Stimulated activated CD8-positive, alpha-beta memory T cell treated with anti-CD3 and anti-CD28 coated beads, Interleukin-2, amount 100 ng/mL, for 48 hours (primary cell): Measurements from ENCODE around the gene SLC25A15.
"Not testable (repeated sequence)": the region's sequence is repeated elsewhere in the genome, so short reads cannot be mapped to it uniquely, and the experiment has no call there.

ENCODE experiments used
- DNase-seq, 2 donors: peaks; one replicate each; pipeline ENCODE4 v3.0.0-alpha.2; 2020; ENCODE audit warnings: low read depth in 2 of 2

The SLC25A15 gene

GRCh38 chr13:40813667-40814454 lies 24.4 kb downstream of the SLC25A15 start:
- no peak for DNase-seq

GRCh38 chr13:40814803-40815202 lies 25.4 kb downstream of the SLC25A15 start:
- no peak for DNase-seq

- no peak for DNase-seq
These were observed 29.5 kb downstream of the SLC25A15 start for GRCh38 chr13:40818926-40819325.

- DNase-seq: no peak
These were observed 30.4 kb downstream of the SLC25A15 start for GRCh38 chr13:40819797-40820315.

GRCh38 chr13:40839725-40840124 lies 50.3 kb downstream of the SLC25A15 start:
- DNase-seq: not testable (repeated sequence)

- DNase-seq: not testable (repeated sequence)
These were observed 51.5 kb downstream of the SLC25A15 start for GRCh38 chr13:40840955-40841354.
